IPS DF 6.9 (cell line): ENCODE data around the gene COX8A.

ENCODE experiments used
- DNase-seq: peaks from one replicate; pipeline ENCODE4 v3.0.0-alpha.2; 2013; ENCODE audit warnings: low read depth, low spot score
- H3K27ac ChIP-seq: one replicate; pipeline ENCODE4 v1.5.1; 2013; ENCODE audit warnings: low read length, control low read depth
- H3K27me3 ChIP-seq: 2 replicates; pipeline ENCODE4 v1.6.1; 2013; ENCODE audit warnings: mild to moderate bottlenecking, low read length; ENCODE audit not compliant: control insufficient read depth, insufficient read depth
- H3K36me3 ChIP-seq: 2 replicates; pipeline ENCODE4 v1.6.1; 2013; ENCODE audit warnings: low read length; ENCODE audit not compliant: control insufficient read depth, insufficient read depth
- H3K4me1 ChIP-seq: 2 replicates; pipeline ENCODE4 v1.6.1; 2013; ENCODE audit warnings: low read length; ENCODE audit not compliant: control insufficient read depth, insufficient read depth
- H3K4me3 ChIP-seq: 2 replicates; pipeline ENCODE4 v1.5.1; 2013; ENCODE audit warnings: mild to moderate bottlenecking, low read length
- H3K9me3 ChIP-seq: 2 replicates; pipeline ENCODE4 v1.6.1; 2013; ENCODE audit warnings: low read length, inconsistent platforms; ENCODE audit not compliant: control insufficient read depth, insufficient read depth
- WGBS: extraction: QIAGEN DNeasy Blood & Tissue Kit; methylation state at CpG from one replicate; pipeline ENCODE4 v1.1.7; 2013; ENCODE audit warnings: mixed read lengths, missing lambda C conversion rate; ENCODE audit not compliant: insufficient read length, insufficient coverage; 5-methylcytosine and 5-hydroxymethylcytosine counted together

The COX8A gene

GRCh38 chr11:63993993-63994392 lies 19.6 kb downstream of the COX8A start:
- WGBS, result no CpG with 5 or more reads among the region's 6 CpGs
- Histone ChIP-seq H3K36me3 (peaks cover 29% of the 10 kb centered on the region), H3K27ac (no peak overlapping the region), H3K4me3 (no peak overlapping the region), H3K9me3 (no peaks in the 10 kb centered on the region), H3K27me3 (no peaks in the 10 kb centered on the region), H3K4me1 (peaks cover 3% of the 10 kb centered on the region)
- DNase-seq, result no peak

DNA sequence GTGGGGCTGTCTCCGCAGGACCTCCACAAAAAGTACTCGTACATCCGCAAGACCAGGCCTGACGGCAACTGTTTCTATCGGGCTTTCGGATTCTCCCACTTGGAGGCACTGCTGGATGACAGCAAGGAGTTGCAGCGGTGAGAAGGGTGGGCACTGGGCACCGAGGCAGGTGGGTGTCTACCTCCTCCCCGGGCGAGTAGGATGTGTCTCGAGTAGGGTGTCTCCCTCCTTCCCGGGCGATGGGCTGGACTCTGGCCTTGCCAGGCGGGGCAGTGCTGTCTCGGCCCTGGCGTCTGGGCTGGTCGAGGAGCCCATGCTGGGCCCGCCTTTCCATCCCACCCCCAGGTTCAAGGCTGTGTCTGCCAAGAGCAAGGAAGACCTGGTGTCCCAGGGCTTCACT lies 22.1 kb downstream of the COX8A start:
- Histone ChIP-seq H3K36me3 (peaks cover 21% of the 10 kb centered on the region), H3K9me3 (no peaks in the 10 kb centered on the region), H3K27ac (no peak overlapping the region), H3K4me1 (peaks cover 3% of the 10 kb centered on the region), H3K27me3 (no peaks in the 10 kb centered on the region), H3K4me3 (no peak overlapping the region)
- WGBS, result no CpG with 5 or more reads among the region's 18 CpGs
- no peak for DNase-seq

GRCh38 chr11:63997104-63997700 lies 22.8 kb downstream of the COX8A start:
- no CpG with 5 or more reads among the region's 27 CpGs for WGBS

DNA sequence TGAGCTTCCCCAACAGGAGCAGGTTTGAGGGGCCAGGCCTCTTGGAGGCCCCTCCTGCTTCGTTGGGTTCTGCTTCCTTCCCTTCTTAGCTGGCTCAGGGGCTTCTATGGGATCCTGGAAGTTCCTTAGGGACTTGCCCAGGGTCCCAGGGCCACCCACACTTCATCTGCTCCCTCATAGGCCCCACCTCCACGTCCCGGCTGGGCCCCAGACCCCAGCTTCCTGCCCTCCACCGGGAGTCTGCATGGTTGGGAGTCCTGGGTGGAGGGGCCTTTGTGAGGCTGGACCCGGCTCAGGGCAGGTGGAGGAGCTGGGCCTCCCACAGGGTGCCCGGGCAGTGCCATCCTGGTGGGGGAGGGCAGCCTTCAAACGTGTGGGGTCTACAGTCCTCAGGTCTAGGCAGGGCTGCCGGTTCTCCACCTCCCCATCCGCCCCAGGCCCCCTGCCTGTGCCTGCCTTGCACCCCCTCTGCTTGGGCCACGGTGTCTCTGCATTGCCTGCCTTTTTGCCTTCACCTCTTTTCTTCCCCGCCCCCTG lies 23.4 kb downstream of the COX8A start:
- peaks cover 21% of the 10 kb centered on the region for H3K36me3 ChIP-seq
- H3K27me3 ChIP-seq, result no peaks in the 10 kb centered on the region
- no peak overlapping the region for H3K27ac ChIP-seq
- H3K9me3 ChIP-seq, result no peaks in the 10 kb centered on the region
- no peak overlapping the region for H3K4me3 ChIP-seq
- DNase-seq, result no peak
- H3K4me1 ChIP-seq, result peaks cover 3% of the 10 kb centered on the region
- WGBS, result no CpG with 5 or more reads among the region's 11 CpGs

More at GRCh38 chr11:63997104-63997700, 22.8 kb downstream of the COX8A start:
- Histone ChIP-seq H3K27me3 (no peaks in the 10 kb centered on the region), H3K27ac (no peak overlapping the region), H3K4me3 (no peak overlapping the region), H3K36me3 (peaks cover 21% of the 10 kb centered on the region), H3K9me3 (no peaks in the 10 kb centered on the region), H3K4me1 (peaks cover 3% of the 10 kb centered on the region)
- DNase-seq, result no peak

DNA sequence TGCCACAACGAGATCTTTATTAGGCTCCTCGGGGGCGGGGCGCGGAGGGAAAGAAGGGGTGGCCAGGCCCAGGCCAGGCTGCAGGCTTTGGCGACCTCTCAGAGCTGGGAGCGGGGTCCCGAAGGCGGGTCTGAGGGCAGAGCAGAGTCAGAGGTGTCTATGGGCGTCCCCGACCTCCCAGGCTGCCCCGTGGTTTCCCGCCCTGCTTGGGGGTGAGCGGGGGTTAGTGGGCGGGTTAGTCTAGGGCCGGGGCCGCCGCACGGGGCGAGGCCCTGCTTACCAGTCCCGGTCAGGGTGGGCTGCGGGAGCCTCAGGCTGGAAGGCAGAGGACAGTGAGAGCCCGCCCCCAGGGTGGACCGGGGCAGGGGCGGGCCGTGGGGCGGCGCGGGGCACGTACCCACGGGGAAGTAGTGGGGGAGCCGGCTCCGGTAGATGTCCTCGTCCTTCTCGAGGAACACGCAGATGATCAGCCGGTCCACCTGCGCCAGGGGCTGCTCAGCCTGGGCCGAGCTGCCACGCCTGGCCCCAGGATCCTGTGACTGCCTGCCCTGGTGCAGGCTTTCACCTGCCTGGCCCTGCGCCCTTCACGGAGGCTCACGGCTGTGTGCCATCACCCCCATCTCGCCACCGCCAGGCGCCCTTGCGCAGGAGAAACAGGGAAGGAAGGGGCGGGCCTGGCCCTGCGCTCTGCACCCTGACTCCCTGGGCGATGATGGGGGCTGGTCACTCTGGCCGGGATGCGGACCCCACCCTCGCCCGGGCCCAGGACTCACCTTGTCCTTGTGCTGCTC lies 24.3 kb downstream of the COX8A start:
- no CpG with 5 or more reads among the region's 54 CpGs for WGBS
- DNase-seq, result no peak
- Histone ChIP-seq H3K9me3 (no peaks in the 10 kb centered on the region), H3K36me3 (peaks cover 21% of the 10 kb centered on the region), H3K4me1 (peaks cover 3% of the 10 kb centered on the region), H3K4me3 (peak overlapping the region; percentile 40; the same call in 1 of the 2 replicates), H3K27ac (no peak overlapping the region), H3K27me3 (no peaks in the 10 kb centered on the region)

- H3K27ac ChIP-seq, result no peak overlapping the region
- H3K27me3 ChIP-seq, result no peaks in the 10 kb centered on the region
- no peak for DNase-seq
- H3K4me1 ChIP-seq, result peaks cover 3% of the 10 kb centered on the region
- peaks cover 21% of the 10 kb centered on the region for H3K36me3 ChIP-seq
- no CpG with 5 or more reads among the region's 59 CpGs for WGBS
- no peaks in the 10 kb centered on the region for H3K9me3 ChIP-seq
- peak overlapping the region; percentile 40; the same call in 1 of the 2 replicates for H3K4me3 ChIP-seq
Measured at GRCh38 chr11:63999349-64000025, 25.1 kb downstream of the COX8A start.

- H3K4me1 ChIP-seq, result peaks cover 3% of the 10 kb centered on the region
- no CpG with 5 or more reads among the region's 67 CpGs for WGBS
- no peak for DNase-seq
Measured at GRCh38 chr11:64000026-64000739, 25.8 kb downstream of the COX8A start.

GRCh38 chr11:64000740-64001483 lies 26.5 kb downstream of the COX8A start:
- Histone ChIP-seq H3K4me3 (peak overlapping the region; percentile 14; the same call in 1 of the 2 replicates), H3K4me1 (peaks cover 3% of the 10 kb centered on the region), H3K9me3 (no peaks in the 10 kb centered on the region), H3K27me3 (peaks cover 5% of the 10 kb centered on the region; the same call in 1 of the 2 replicates), H3K27ac (no peak overlapping the region), H3K36me3 (peaks cover 17% of the 10 kb centered on the region)
- no CpG with 5 or more reads among the region's 60 CpGs for WGBS
- no peak for DNase-seq

More at GRCh38 chr11:64000026-64000739, 25.8 kb downstream of the COX8A start:
- no peak overlapping the region for H3K27ac ChIP-seq
- H3K27me3 ChIP-seq, result no peaks in the 10 kb centered on the region
- peak overlapping the region; percentile 40 for H3K4me3 ChIP-seq
- no peaks in the 10 kb centered on the region for H3K9me3 ChIP-seq
- H3K36me3 ChIP-seq, result peaks cover 21% of the 10 kb centered on the region

DNA sequence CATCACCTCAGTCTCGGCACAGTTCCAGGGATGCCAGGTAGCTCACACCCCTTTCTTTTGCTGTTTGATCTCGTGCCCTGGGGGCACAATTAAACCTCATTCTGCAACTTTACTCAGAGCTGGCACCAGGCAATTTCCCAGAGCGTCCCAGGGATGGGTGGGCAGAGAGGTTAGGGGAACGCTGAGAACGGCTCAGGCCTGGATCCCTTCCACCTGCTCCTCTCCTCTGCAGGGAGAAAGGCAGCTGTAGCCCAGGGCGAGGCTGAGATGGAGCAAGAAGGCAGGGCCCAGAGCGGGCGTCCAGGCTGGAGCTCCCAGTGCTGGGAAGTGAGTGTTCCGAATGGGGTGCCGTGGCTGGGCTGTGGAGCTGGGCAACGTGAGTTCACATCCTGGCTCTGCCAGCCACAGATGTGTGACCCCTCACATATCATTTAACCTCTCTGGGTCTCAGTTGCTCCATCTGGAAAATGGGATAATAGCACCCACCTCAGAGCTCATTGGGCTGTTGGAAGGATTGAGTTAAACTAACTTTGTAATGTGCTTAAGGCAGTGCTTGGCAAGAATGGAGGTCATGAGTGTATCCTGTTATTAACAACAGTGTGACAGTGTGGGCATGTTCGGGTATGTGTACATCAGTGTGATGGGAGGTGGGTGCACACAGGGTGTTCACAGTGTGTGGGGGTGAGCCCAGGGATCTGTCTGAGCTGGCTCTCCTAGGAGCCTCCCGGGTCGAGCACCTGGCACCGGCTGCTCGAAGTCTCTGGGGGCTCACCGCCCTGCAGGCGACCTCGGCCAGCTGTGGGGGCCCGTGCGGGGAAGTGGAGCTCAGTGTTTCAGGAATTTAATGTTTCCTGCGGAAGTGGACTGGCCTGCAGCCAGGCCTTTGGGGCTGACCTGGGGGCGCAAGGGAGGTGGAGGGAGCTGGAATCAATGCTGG lies 27.3 kb downstream of the COX8A start:
- H3K27me3 ChIP-seq, result peaks cover 13% of the 10 kb centered on the region
- peaks cover 8% of the 10 kb centered on the region for H3K36me3 ChIP-seq
- DNase-seq, result no peak
- no peak overlapping the region for H3K27ac ChIP-seq
- H3K4me3 ChIP-seq, result no peak overlapping the region
- no peaks in the 10 kb centered on the region for H3K9me3 ChIP-seq
- peaks cover 3% of the 10 kb centered on the region for H3K4me1 ChIP-seq
- no CpG with 5 or more reads among the region's 23 CpGs for WGBS
